ENCODE data around the gene KCNAB1. TPM values are rescaled to one million over a fixed set of nuclear protein-coding genes. Genes with fewer than 3 reads are reported as not detected.

KCNAB1 gene
- total and polyA plus RNA-seq, 8 donors = 0.76 to 4.9 (median 3.2) TPM

- Histone ChIP-seq H3K4me1 (no peaks in the 10 kb centered on the region), H3K36me3 (no peaks in the 10 kb centered on the region), H3K9me3 (no peaks in the 10 kb centered on the region), H3K4me3 (no peak overlapping the region), H3K27me3 (no peaks in the 10 kb centered on the region), H3K27ac (no peak overlapping the region)
- FAIRE-seq (no peak), DNase-seq (no peak), ATAC-seq (no peak)
- intact Hi-C loops (cut with DNase I) = no loop called here
- no peak for TF ChIP-seq CTCF (IDR thresholded peaks at IDR 0.05)
- WGBS, 2 donors = 82 to 91% methylated on average over 3 of the region's 3 CpGs
These were observed 258.5 kb downstream of the KCNAB1 start for GRCh38 chr3:156378871-156379270.

GRCh38 chr3:156379327-156379726 lies 258.9 kb downstream of the KCNAB1 start:
- H3K4me1 ChIP-seq = no peaks in the 10 kb centered on the region
- ATAC-seq = no peak
- no peaks in the 10 kb centered on the region for H3K27me3 ChIP-seq
- 74 to 88% methylated on average over 1 of the region's 1 CpG for WGBS, 2 donors
- H3K9me3 ChIP-seq = no peaks in the 10 kb centered on the region
- DNase-seq = no peak
- intact Hi-C loops (cut with DNase I) = no loop called here
- no peak overlapping the region for H3K27ac ChIP-seq
- no peak overlapping the region for H3K4me3 ChIP-seq
- FAIRE-seq = no peak
- no peak for TF ChIP-seq CTCF (IDR thresholded peaks at IDR 0.05)
- no peaks in the 10 kb centered on the region for H3K36me3 ChIP-seq

GRCh38 chr3:156381253-156381652 lies 260.9 kb downstream of the KCNAB1 start:
- Histone ChIP-seq H3K36me3 (no peaks in the 10 kb centered on the region), H3K27ac (no peak overlapping the region), H3K4me3 (no peak overlapping the region), H3K9me3 (no peaks in the 10 kb centered on the region), H3K27me3 (no peaks in the 10 kb centered on the region), H3K4me1 (no peaks in the 10 kb centered on the region)
- DNase-seq (no peak), FAIRE-seq (no peak), ATAC-seq (no peak)
- TF ChIP-seq CTCF (IDR thresholded peaks at IDR 0.05) = no peak
- intact Hi-C loops (cut with DNase I) = loop anchor here in 1 of 3 donors (5.0 kb wide), 1 partner anchor 229 kb away; no protein-coding TSS in a partner anchor
- WGBS, 2 donors = 0 to 93% methylated on average over 1 of the region's 1 CpG

- ATAC-seq (peak in 1 of 4 donors; percentile 54), DNase-seq (peak in 1 of 6 donors; percentile 11), FAIRE-seq (no peak)
- peak in 3 of 4 donors; percentile 19 to 24 (median 22) for TF ChIP-seq CTCF (IDR thresholded peaks at IDR 0.05)
- Histone ChIP-seq H3K4me1 (no peaks in the 10 kb centered on the region), H3K9me3 (no peaks in the 10 kb centered on the region), H3K27ac (no peak overlapping the region), H3K36me3 (no peaks in the 10 kb centered on the region), H3K27me3 (no peaks in the 10 kb centered on the region), H3K4me3 (no peak overlapping the region)
- 57 to 64% methylated on average over 9 of the region's 9 CpGs for WGBS, 2 donors
- intact Hi-C loops (cut with DNase I) = loop anchor here in 1 of 3 donors (5.0 kb wide), 1 partner anchor 230 kb away; no protein-coding TSS in a partner anchor
These were observed 262.3 kb downstream of the KCNAB1 start for GRCh38 chr3:156382458-156383346.

Measured in pancreas (tissue), 10 donors.